MG63 (cell line): ENCODE measurements around the gene GNB1. TPM values are rescaled to one million over a fixed set of nuclear protein-coding genes. Genes with fewer than 3 reads are reported as not detected.
"Not testable (repeated sequence)": the region's sequence is repeated elsewhere in the genome, so short reads cannot be mapped to it uniquely, and the experiment has no call there.

Experiments used
- DNase-seq: peaks from one replicate; pipeline ENCODE4 v3.0.0-alpha.2; 2020
- H3K27me3 ChIP-seq: fragments of 250-450 bp; sonication (Bioruptor Pico); 2 replicates; pipeline ENCODE4 v1.5.1; 2020; ENCODE audit warnings: mild to moderate bottlenecking, moderate library complexity
- H3K36me3 ChIP-seq: fragments of 250-450 bp; sonication (Bioruptor Pico); 2 replicates; pipeline ENCODE4 v1.5.1; 2020; ENCODE audit warnings: mild to moderate bottlenecking, moderate library complexity
- H3K4me3 ChIP-seq: fragments of 250-450 bp; sonication (Bioruptor Pico); 2 replicates; pipeline ENCODE4 v1.5.1; 2020; ENCODE audit warnings: mild to moderate bottlenecking, moderate library complexity
- H3K9me3 ChIP-seq: fragments of 250-450 bp; sonication (Bioruptor Pico); 2 replicates; pipeline ENCODE4 v1.5.1; 2020; ENCODE audit warnings: mild to moderate bottlenecking, moderate library complexity
- total RNA-seq: library from RNA; depleted of rRNA; stranded (reverse); fragments of >200 nt; shearing (Covaris generic); gene quantifications from 2 replicates; pipeline ENCODE4 v1.2.3, GENCODE V29; 2014; ENCODE audit warnings: low replicate concordance

GNB1 gene
- total RNA-seq, 1 experiment from 2014 or later, result 327 TPM

DNA sequence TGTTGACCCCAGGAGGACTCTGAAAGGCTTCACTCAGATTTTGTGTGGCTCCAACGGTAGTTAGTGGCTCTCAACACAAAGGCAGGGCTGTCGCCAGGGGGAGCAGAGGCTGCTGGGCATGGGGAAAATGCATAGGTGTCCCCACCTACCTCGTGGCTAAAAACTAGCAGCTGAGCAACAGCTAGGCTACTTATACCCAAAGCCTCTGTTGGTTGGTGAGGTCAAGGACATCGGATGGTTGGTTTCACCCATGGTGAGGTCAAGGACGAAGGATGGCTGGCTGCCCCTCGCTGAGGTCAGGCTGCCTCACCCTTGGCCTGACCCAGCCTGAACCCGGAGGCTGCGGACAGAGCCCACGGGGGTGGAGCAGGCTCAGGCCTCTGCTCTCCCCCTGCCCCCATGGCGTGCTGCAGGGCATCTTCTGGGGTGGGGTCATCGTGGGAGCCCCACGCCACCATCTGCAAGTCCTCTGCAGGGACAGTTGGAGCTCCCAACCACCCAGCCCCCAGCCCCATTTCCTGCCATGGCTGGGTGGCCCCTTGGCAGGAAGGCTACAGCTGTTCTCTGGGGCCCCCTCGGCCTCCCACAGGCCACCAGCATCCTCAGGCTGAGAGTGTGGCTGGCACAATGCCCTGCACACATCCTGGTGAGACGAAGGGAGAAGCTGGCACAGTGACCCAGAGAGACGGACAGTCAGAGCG is 8.5 kb upstream of the GNB1 start:
- H3K36me3 ChIP-seq, result no peaks in the 10 kb centered on the region
- no peak for DNase-seq
- H3K9me3 ChIP-seq, result no peaks in the 10 kb centered on the region
- no peaks in the 10 kb centered on the region for H3K27me3 ChIP-seq
- H3K4me3 ChIP-seq, result no peak overlapping the region

DNA sequence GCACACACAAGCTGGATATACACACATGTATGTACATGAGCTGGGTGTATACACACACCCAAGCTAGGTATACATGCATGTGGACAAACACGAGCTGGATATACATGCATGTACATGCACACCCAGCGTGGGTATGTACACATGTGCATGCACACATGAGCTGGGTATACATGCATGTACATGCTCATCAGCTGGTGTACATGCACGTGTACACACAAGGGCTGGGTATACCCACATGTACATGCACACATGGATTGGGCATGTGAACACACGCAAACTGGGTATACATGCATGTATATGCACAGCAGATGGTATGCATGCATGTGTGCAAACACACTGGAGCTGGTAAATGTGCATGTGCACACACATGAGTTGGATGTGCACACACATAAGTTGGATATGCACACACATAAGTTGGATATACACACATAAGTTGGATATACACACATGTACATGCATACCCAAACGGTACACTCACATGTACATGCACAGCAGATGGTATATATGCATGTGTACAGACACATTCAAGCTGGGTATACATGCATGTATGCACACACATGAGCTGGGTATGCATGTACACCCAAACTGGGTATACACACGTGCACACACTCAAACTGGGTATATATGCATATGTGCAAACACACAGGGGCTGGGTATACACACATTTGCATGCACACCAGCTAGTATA is 7.5 kb upstream of the GNB1 start:
- no peak for DNase-seq
- Histone ChIP-seq H3K36me3 (no peaks in the 10 kb centered on the region), H3K9me3 (no peaks in the 10 kb centered on the region), H3K27me3 (no peaks in the 10 kb centered on the region), H3K4me3 (no peak overlapping the region)

DNA sequence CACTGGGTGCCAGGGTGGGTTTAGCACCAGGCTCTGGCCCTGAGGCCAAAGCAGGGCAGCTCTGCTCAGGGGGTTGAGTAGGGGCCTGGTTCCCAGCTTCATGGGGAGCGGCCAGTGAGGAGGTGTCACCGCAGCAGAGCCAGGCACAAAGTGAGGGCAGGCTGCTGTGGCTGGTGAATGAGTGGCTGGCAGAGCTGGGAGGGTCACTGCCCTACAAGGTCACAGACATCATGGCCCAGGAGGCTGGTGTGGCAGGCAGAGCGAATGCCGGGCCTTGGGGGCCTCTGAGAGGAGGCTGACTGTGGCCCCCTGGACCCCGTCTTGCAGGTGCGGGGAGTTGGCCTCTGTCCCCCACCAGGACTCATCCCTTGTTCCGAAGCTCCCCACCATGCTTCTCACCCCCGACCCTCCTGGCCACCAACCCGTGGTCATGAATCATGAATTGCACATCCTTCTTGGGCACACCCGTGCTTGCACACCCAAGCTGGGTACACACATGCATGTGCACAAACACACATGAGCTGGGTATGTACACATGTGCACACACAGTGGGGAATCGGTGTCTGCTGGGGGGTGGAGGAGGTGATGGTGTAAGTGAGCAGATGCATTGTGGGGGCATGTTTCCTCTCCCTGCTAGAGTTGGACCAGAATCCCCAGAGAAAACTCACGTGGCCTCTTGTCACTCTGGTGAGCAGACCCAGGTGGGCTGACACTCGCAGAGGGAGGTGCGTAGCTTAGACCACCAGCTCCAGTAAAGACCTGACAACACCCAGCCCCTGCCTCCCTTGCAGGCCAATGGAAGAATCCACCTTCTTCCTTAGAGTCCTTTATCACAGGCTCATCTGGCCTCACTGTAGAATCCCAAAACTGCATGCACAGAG is 4.8 kb upstream of the GNB1 start:
- Histone ChIP-seq H3K36me3 (no peaks in the 10 kb centered on the region), H3K4me3 (no peak overlapping the region), H3K9me3 (no peaks in the 10 kb centered on the region), H3K27me3 (no peaks in the 10 kb centered on the region)
- DNase-seq, result no peak

DNA sequence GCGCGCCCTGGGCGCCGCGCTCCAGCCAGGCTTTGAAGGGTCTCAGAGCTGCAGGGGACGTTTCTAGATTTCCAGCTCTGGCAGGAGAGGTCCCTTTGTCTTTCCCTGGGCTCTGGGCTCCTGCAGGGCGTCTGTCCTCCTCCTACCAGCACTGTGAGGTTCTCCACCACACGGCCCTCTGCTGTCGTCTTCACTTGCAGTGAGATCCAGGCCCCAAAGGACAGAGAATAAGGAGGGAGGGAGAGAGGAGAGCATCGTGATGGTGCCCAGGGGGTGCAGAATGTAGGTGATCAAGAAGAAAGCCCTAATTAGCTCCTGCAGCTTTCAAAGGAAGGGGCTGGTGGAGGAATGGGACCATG is 4.2 kb upstream of the GNB1 start:
- no peaks in the 10 kb centered on the region for H3K9me3 ChIP-seq
- no peaks in the 10 kb centered on the region for H3K36me3 ChIP-seq
- H3K27me3 ChIP-seq, result no peaks in the 10 kb centered on the region
- no peak overlapping the region for H3K4me3 ChIP-seq
- no peak for DNase-seq

DNA sequence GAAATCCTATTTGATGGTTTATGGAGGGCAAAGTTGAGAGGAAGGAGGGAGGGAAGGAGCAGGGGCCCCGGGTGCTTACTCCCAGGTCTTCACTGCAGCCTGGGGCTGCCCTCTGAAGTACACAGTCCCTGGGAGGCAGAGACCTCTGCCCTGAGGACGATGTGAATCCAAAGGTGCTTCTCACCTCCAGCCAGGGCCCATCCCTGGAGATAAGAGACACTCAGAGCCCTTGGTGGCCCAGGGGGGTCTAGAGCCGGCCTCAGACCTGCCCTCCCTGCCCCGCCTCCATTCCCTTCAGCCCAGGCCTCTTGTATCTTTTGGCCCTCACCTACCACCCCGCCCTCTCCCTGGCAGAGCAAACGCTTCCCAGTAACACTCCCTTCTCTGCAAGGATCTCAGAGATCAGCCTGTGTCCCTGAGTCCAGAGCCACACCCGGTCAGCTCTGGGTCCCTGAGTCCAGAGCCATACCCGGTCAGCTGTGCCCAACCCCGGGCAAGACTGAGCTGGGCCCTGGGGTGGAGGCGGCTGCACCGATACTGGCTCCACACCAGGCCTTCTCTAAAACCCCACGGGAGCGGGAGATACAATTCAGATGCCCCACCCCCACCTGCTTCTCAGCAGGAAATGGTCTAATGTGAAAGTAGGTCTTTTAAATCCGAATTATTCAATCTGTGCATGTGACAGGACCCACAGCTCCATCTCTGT is 3.6 kb upstream of the GNB1 start:
- Histone ChIP-seq H3K9me3 (no peaks in the 10 kb centered on the region), H3K4me3 (no peak overlapping the region), H3K36me3 (no peaks in the 10 kb centered on the region), H3K27me3 (no peaks in the 10 kb centered on the region)
- no peak for DNase-seq

DNA sequence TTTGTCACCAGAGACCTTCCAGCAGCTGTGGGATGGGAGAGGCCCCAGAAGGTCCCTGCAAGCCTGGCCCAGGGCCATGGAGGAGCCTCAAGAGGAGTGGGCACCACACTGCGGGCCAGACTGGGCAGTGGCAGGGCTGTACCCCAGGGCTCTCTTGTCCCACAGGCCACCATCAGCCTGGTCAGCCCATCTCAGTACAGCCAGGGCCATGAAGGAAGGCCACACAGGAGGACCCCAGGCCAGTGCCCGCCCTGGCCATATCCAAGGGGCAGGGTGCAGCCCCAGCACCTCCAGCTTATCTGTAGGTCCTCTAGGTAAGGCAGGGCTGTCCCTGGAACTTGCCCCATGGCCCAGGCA is 3.1 kb upstream of the GNB1 start:
- H3K9me3 ChIP-seq, result no peaks in the 10 kb centered on the region
- no peaks in the 10 kb centered on the region for H3K36me3 ChIP-seq
- H3K27me3 ChIP-seq, result no peaks in the 10 kb centered on the region
- no peak for DNase-seq
- H3K4me3 ChIP-seq, result no peak overlapping the region

DNA sequence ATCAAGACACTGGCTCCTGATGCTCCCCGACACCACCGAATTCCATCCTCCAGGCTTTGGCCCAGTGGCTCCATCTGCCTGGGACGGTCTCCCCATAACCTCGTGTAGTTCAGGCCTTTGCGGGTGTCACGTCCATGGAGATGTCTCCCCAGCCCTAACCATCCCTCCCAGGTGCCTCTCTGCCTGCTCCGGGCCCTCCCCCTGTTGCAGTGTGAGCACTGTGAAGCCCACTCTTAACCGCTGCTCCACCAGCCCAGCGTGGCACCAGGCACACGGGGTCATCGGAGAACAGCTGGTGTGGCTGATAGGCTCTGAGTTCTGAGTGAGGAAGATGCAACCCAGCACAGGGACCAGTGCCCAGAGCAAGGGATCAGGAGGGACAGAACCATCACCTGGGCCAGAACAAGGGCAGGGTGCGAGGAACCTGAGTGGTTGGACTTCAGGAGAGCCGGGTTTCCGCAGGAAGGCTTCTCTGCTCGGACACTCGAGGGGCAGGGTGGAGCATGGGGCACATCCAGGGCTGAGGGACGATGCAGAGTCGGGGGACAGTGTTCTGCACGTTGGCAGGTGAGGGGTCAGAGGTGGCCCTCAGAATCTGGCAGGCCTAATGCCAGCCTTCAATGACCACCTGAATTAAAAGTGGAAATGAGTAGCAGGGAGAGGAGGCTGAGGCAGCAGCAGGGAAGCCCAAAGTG is 2.6 kb upstream of the GNB1 start:
- no peak overlapping the region for H3K4me3 ChIP-seq
- no peaks in the 10 kb centered on the region for H3K36me3 ChIP-seq
- no peak for DNase-seq
- no peaks in the 10 kb centered on the region for H3K27me3 ChIP-seq
- no peaks in the 10 kb centered on the region for H3K9me3 ChIP-seq

DNA sequence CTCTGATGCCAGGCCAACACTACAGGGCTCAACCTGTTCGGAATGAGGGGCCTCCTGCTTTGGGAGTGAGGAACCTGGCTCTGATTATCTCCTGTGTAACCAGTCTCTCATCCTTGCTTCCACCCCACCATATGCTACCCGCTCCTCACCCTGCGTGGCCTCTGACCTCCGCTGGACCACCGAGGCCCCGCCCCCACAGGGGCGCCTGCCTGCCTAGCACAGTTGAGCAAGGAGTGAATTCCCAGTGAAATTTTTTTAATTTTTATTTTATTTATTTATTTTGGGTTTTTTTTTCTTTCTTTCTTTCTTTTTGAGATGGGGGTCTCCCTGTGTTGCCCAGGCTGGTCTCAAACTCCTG is 1.9 kb upstream of the GNB1 start:
- Histone ChIP-seq H3K9me3 (no peaks in the 10 kb centered on the region), H3K36me3 (peaks cover 3% of the 10 kb centered on the region), H3K4me3 (no peak overlapping the region), H3K27me3 (no peaks in the 10 kb centered on the region)
- no peak for DNase-seq

DNA sequence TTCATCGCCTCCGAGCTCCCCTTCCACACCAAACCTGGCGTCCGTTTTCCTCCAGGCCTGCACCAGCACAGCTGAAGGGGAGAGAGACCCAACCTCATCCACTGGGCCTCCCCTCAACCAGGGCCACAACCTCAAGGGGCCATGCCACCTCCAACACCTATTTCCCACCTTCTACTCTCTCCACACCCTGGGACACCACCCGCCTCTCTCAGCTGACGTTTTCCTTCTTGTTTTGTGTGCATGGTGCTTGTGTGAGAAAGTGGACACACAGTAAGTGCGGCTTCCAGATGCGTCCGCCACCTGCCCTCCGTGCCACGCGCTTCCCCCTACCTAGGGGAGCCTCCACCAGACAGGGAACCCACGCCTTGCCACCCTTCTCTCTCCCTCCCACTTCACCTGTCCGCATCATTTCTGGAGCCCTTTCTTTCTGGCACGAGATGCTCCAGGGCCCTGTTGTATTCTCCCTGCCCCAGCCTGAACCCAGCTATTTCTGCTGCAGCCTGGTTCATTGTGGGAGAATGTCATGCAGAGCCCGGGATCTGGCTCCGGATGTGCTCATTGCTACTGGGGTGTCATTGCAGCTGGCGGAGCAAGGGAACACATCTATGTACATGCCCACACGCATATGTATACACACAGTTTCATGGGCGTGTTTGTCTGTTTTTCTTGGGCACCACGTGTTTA is 1.3 kb upstream of the GNB1 start:
- Histone ChIP-seq H3K4me3 (peak overlapping the region; percentile 70), H3K27me3 (no peaks in the 10 kb centered on the region), H3K9me3 (no peaks in the 10 kb centered on the region), H3K36me3 (peaks cover 6% of the 10 kb centered on the region)
- DNase-seq, result no peak

DNA sequence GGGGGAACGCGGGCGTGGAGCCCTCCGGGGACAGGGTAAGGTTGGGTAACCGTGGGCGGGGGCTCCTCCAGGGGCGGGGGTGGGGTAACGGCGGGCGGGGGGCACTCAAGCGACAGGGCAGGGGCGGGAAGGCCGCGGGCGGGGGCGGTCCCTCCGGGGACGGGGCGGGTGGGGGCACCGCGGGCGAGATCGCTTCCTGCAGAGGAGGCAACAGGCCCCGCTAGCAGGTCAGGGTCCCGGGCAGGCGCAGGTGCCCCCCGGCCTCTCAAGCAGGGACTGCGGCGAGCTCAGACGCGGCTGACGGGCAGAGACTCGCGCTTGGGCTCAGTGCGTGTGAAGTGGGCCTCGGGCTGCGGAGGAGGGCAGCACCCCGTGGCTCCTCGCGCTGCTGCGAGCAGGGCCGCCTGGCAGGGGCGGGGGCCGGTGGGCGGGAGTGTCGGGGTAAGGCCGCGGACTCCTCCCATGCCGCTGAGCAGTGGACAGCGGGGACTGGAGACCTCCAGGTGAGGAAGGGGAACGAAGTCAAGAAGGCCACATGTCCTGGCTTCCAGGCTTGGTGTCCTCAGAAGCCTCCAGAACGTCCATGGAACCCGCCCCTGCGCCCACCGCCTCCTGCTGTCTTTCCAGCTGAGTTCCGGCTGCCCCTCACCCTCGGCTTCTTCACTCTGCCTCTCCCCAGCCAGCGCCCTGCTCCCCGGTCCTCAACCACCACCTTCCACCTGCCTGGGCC is 627 bp upstream of the GNB1 start:
- peak overlapping the region; percentile 70 for H3K4me3 ChIP-seq
- H3K27me3 ChIP-seq, result no peaks in the 10 kb centered on the region
- peak; percentile 78 for DNase-seq
- H3K9me3 ChIP-seq, result no peaks in the 10 kb centered on the region
- H3K36me3 ChIP-seq, result peaks cover 6% of the 10 kb centered on the region

DNA sequence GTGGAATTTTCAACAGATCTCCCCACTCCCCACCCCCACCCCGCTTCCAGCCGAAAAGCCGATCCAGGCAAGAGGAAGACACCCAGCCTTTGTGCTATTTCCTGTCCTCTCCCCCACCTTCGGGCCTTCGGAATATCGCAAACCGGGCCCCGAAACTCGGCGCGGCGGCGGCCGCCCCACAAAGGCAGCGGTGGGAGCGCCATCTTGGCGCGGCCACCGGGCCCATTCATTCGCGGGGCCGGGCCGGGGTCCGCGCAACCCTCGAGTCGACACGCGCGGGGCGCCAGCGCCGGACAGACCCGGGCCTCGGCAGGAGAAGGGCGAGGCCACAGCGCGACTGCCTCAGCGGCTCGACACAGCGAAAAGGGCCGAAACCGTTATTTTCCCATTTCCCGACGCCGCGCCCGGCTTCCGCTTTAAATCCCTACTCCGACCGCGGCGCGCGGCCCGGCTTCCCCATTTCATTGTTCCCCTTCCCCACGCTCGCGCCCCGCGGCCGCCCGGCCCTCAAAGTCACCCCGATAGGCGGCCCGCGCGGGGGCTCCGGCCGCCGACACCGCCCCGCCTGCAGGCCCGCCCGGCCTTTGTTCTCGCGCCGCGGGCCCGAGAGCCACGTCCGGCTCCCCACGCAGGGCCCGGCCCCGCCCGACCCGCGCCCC is 911 bp downstream of the GNB1 start:
- peak; percentile 47 for DNase-seq
- H3K36me3 ChIP-seq, result peaks cover 8% of the 10 kb centered on the region
- H3K9me3 ChIP-seq, result no peaks in the 10 kb centered on the region
- peak overlapping the region; percentile 67 for H3K4me3 ChIP-seq
- no peaks in the 10 kb centered on the region for H3K27me3 ChIP-seq

DNA sequence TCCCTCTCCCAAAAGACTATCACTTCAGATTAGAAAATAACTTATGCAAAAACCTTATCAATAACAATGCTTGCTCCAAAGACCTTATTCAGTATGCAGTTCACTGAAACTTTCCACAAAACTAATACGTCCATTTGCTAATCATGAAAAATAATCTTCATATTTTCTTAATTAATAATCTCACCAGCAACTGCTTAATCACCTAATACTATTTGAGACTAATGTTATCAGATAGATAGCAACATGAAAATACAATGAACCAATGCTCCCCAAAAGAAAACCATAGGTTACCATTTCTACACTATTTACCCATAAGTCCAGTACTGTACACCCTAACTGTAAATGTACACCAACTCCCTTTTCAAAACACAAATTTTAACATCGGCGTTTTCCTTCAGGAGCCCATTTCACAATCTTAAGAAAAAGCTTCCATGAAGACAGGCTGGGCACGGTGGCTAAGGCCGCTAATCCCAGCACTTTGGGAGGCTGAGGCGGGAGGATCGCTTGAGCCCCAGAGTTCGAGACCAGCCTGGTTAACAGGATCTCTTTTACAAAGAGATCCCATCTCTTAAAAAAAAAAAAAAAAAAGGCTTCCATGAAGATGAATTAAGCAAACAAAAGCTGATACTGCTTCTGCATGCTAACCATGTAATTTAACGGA is 1.7 kb downstream of the GNB1 start:
- Histone ChIP-seq H3K27me3 (no peaks in the 10 kb centered on the region), H3K4me3 (peak overlapping the region; percentile 67), H3K9me3 (no peaks in the 10 kb centered on the region), H3K36me3 (peaks cover 11% of the 10 kb centered on the region)
- DNase-seq, result no peak

DNA sequence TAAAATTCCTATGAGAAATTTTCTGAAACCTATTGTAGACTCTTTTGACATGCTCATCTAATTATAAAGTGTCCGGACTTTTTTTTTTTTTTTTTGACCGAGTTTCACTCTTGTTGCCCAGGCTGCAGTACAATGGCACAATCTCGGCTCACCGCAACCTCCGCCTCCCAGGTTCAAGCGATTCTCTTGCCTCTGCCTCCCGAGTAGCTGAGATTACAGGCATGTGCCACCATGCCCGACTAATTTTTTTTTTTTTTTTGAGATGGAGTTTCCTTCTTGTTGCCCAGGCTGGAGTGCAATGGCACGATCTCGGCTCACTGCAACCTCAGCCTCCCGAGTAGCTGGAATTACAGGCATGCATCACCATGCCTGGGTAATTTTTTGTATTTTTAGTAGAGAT is 7.0 kb downstream of the GNB1 start:
- H3K4me3 ChIP-seq, DNase-seq, H3K9me3 ChIP-seq, H3K27me3 ChIP-seq: not testable (repeated sequence)
- H3K36me3 ChIP-seq, result peaks cover 18% of the 10 kb centered on the region

DNA sequence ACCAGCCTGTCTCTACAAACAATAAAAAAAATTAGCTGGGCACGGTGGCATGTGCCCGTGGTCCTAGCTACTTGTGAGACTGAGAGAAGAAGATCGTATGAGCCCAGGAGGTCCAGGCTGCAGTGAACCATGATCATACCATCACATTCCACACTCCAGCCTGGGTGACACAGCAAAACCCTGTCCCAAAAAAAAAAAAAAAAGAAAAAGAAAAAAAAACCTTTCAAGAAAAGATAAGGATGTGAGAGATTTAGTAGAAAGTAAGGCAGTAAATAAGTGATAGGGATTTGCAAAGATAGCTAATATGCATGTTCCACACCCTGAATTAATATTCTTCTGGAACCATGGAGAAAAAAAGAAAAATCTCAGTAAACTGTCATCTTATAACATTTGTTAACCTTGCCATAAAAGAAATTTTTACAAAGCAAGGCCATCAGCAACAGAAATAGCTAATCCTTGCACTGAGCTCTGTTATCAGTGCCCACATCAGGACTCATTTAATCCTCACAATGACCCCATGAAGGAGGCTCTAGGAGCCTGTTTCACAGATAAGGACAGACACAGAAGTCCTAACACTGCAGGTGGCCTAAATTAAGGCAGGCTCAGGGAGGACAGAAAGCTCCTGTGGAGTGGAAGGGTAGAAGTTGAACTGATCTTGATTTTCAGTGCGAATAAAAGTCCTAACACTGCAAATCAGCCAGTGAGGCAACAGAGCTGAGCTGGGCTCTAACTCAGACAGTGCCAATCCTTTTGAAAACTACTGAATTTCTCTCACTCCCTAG is 7.6 kb downstream of the GNB1 start:
- no peak for DNase-seq
- Histone ChIP-seq H3K27me3 (no peaks in the 10 kb centered on the region), H3K4me3 (no peak overlapping the region), H3K36me3 (peaks cover 18% of the 10 kb centered on the region), H3K9me3 (no peaks in the 10 kb centered on the region)
